Caco-2 (cell line): ENCODE measurements around the gene TMEM250. TPM values are rescaled to one million over a fixed set of nuclear protein-coding genes. Genes with fewer than 3 reads are reported as not detected.
"Not testable (repeated sequence)": the region's sequence is repeated elsewhere in the genome, so short reads cannot be mapped to it uniquely, and the experiment has no call there.

ENCODE experiments used
- BruUV-seq: library from RNA; stranded (reverse); fragments of 400-500 nt; replicated peaks from 2 replicates; lab custom pipeline; 2021; lab: Mats Ljungman, UMichigan
- CTCF ChIA-PET: fragments of 300-600 bp; sonication (Branson Sonifier 250); formaldehyde crosslinking; loops from one replicate; lab custom pipeline; 2022; ENCODE audit warnings: antibody characterized with exemption; lab: Charles Lee
- POLR2A ChIA-PET: fragments of 300-600 bp; sonication (Branson Sonifier 250); formaldehyde crosslinking; loops from one replicate; lab custom pipeline; 2022; ENCODE audit warnings: antibody characterized with exemption; lab: Charles Lee
- DNase-seq, 2 experiments: peaks; one replicate each; pipeline versions ENCODE4 v3.0.0 to v3.0.0-alpha.2; 2020 to 2022
- H3K27me3 ChIP-seq: replicated peaks from 2 replicates; pipeline ENCODE4 v1.6.0; 2011; ENCODE audit warnings: low read length; ENCODE audit not compliant: control insufficient read depth, insufficient read depth
- H3K36me3 ChIP-seq: 2 replicates; pipeline ENCODE4 v1.5.1; 2011; ENCODE audit warnings: low read length; ENCODE audit not compliant: control insufficient read depth, insufficient read depth
- H3K4me1 ChIP-seq: fragments of 250-450 bp; sonication (Bioruptor Pico); 2 replicates; pipeline ENCODE4 v1.5.1; 2020; ENCODE audit warnings: mild to moderate bottlenecking
- H3K4me3 ChIP-seq: 2 replicates; pipeline ENCODE4 v1.5.1; 2011; ENCODE audit warnings: low read depth, mild to moderate bottlenecking, control low read depth, low read length
- H3K9me3 ChIP-seq: fragments of 250-450 bp; sonication (Bioruptor Pico); 2 replicates; pipeline ENCODE4 v1.5.1; 2020; ENCODE audit warnings: mild to moderate bottlenecking, moderate library complexity
- H3K27ac Mint-ChIP-seq: one replicate; pipeline ENCODE4 v1.8.0; 2022; ENCODE audit warnings: mixed read lengths; ENCODE audit not compliant: unreplicated experiment
- H3K27me3 Mint-ChIP-seq: one replicate; pipeline ENCODE4 v1.8.0; 2022; ENCODE audit warnings: mixed read lengths; ENCODE audit not compliant: insufficient read depth, unreplicated experiment
- H3K36me3 Mint-ChIP-seq: one replicate; pipeline ENCODE4 v1.8.0; 2022; ENCODE audit warnings: mild to moderate bottlenecking, mixed read lengths; ENCODE audit not compliant: insufficient read depth, unreplicated experiment
- H3K4me1 Mint-ChIP-seq: one replicate; pipeline ENCODE4 v1.8.0; 2022; ENCODE audit warnings: low read depth, mixed read lengths; ENCODE audit not compliant: unreplicated experiment
- H3K4me3 Mint-ChIP-seq: one replicate; pipeline ENCODE4 v1.8.0; 2022; ENCODE audit warnings: mild to moderate bottlenecking, moderate library complexity, mixed read lengths; ENCODE audit not compliant: unreplicated experiment
- H3K9me3 Mint-ChIP-seq: one replicate; pipeline ENCODE4 v1.8.0; 2022; ENCODE audit warnings: mixed read lengths; ENCODE audit not compliant: unreplicated experiment
- CTCF ChIP-seq, 2 experiments: fragments of 200-600 bp in 1 of 2; IDR thresholded peaks; 1 replicate in 1 of 2; 2 replicates in 1 of 2; pipeline versions ENCODE4 v1.5.1 to v1.8.0; 2011 to 2022; ENCODE audit warnings: antibody characterized with exemption in 1 of 2, control low read depth in 1 of 2, inconsistent platforms in 1 of 2, low read depth in 1 of 2, low read length in 1 of 2, mild to moderate bottlenecking in 1 of 2, moderate library complexity in 1 of 2; ENCODE audit not compliant: insufficient read depth in 1 of 2, severe bottlenecking in 1 of 2, unreplicated experiment in 1 of 2
- intact Hi-C: fragments of 100-400 bp; cut with micrococcal nuclease; formaldehyde crosslinking; loops from one replicate; pipeline ENCODE4 v1.10.0; 2022; ENCODE audit not compliant: unreplicated experiment
- total RNA-seq: library from RNA; stranded (reverse); gene quantifications from 2 replicates; pipeline ENCODE4 v1.2.3, GENCODE V29; 2022

Gene TMEM250
- total RNA-seq, 1 experiment from 2014 or later = 38.2 TPM

- no TSS peak for BruUV-seq
- no peaks in the 10 kb centered on the region for H3K27me3 ChIP-seq
- H3K36me3 ChIP-seq = no peaks in the 10 kb centered on the region
- H3K4me3 ChIP-seq = no peak overlapping the region
- TF ChIP-seq CTCF (IDR thresholded peaks at IDR 0.05; ENCODE audit: insufficient read depth in 1 of 2, low read depth in 1 of 2, low read length in 1 of 2, severe bottlenecking in 1 of 2, unreplicated experiment in 1 of 2) = no peak
- DNase-seq = no peak
- H3K4me1 ChIP-seq = no peaks in the 10 kb centered on the region
- intact Hi-C loops = no loop called here
- H3K27ac Mint-ChIP-seq = no peak overlapping the region
- H3K36me3 Mint-ChIP-seq = no peaks in the 10 kb centered on the region
- CTCF ChIA-PET = interaction anchor here (0.7 kb wide), 1 partner anchor 9 kb away, joined by 3 read pairs; no protein-coding TSS in a partner anchor
- no peaks in the 10 kb centered on the region for H3K27me3 Mint-ChIP-seq
- H3K4me3 Mint-ChIP-seq = no peak overlapping the region
- H3K9me3 ChIP-seq = no peaks in the 10 kb centered on the region
- H3K9me3 Mint-ChIP-seq = no peaks in the 10 kb centered on the region
- no peaks in the 10 kb centered on the region for H3K4me1 Mint-ChIP-seq
- POLR2A ChIA-PET = no interaction called here
Observed at GRCh38 chr9:136152543-136152866, 33.8 kb upstream of the TMEM250 start.

- H3K27me3 ChIP-seq = no peaks in the 10 kb centered on the region
- no peak overlapping the region for H3K4me3 ChIP-seq
- ChIA-PET POLR2A (no interaction called here), CTCF (no interaction called here)
- no peak for DNase-seq
- no peaks in the 10 kb centered on the region for H3K36me3 ChIP-seq
- H3K9me3 ChIP-seq = no peaks in the 10 kb centered on the region
- no peaks in the 10 kb centered on the region for H3K4me1 ChIP-seq
- intact Hi-C loops = no loop called here
- no peak for TF ChIP-seq CTCF (IDR thresholded peaks at IDR 0.05; ENCODE audit: insufficient read depth in 1 of 2, low read depth in 1 of 2, low read length in 1 of 2, severe bottlenecking in 1 of 2, unreplicated experiment in 1 of 2)
- BruUV-seq = no TSS peak
- Mint-ChIP-seq H3K4me1 (no peaks in the 10 kb centered on the region), H3K36me3 (no peaks in the 10 kb centered on the region), H3K4me3 (no peak overlapping the region), H3K27me3 (no peaks in the 10 kb centered on the region), H3K27ac (no peak overlapping the region), H3K9me3 (no peaks in the 10 kb centered on the region)
Observed at GRCh38 chr9:136151848-136152542, 33.3 kb upstream of the TMEM250 start.

- BruUV-seq = no TSS peak
- Histone ChIP-seq H3K9me3 (no peaks in the 10 kb centered on the region), H3K4me1 (no peaks in the 10 kb centered on the region), H3K36me3 (no peaks in the 10 kb centered on the region), H3K4me3 (no peak overlapping the region), H3K27me3 (no peaks in the 10 kb centered on the region)
- Mint-ChIP-seq H3K9me3 (no peaks in the 10 kb centered on the region), H3K4me1 (no peaks in the 10 kb centered on the region), H3K4me3 (no peak overlapping the region), H3K36me3 (no peaks in the 10 kb centered on the region), H3K27ac (no peak overlapping the region), H3K27me3 (no peaks in the 10 kb centered on the region)
- TF ChIP-seq CTCF (IDR thresholded peaks at IDR 0.05; ENCODE audit: insufficient read depth in 1 of 2, low read depth in 1 of 2, low read length in 1 of 2, severe bottlenecking in 1 of 2, unreplicated experiment in 1 of 2) = no peak
- ChIA-PET CTCF (no interaction called here), POLR2A (no interaction called here)
- intact Hi-C loops = no loop called here
- no peak for DNase-seq
Observed at GRCh38 chr9:136151214-136151804, 32.6 kb upstream of the TMEM250 start.

- H3K27ac Mint-ChIP-seq, H3K36me3 ChIP-seq, H3K27me3 ChIP-seq, H3K4me3 ChIP-seq, CTCF ChIA-PET, intact Hi-C loops, H3K4me3 Mint-ChIP-seq, BruUV-seq, DNase-seq, POLR2A ChIA-PET, H3K9me3 Mint-ChIP-seq, H3K4me1 ChIP-seq, H3K4me1 Mint-ChIP-seq, H3K9me3 ChIP-seq, H3K27me3 Mint-ChIP-seq, H3K36me3 Mint-ChIP-seq: not testable (repeated sequence)
Observed at GRCh38 chr9:136150664-136151213, 32.1 kb upstream of the TMEM250 start.
